Measurements from ENCODE around the gene DUSP11.

GRCh38 chr2:73714091-73714490 lies 65.8 kb downstream of the DUSP11 start:
- no peak for TF ChIP-seq POLR2A (IDR thresholded peaks at IDR 0.05; ENCODE audit: low read length)
- no peak for TF ChIP-seq GATA1 (IDR thresholded peaks at IDR 0.05; ENCODE audit: low read depth, low read length)

All from erythroblast (primary cell).